Breast epithelium (tissue), 4 donors: ENCODE results near the gene PHLDA1. TPM values are rescaled to one million over a fixed set of nuclear protein-coding genes. Genes with fewer than 3 reads are reported as not detected.

Experiments
- DNase-seq, 2 donors: peaks; one replicate each; pipeline ENCODE4 v3.0.0-alpha.2; 2019; ENCODE audit warnings: low spot score in 2 of 2
- H3K27ac ChIP-seq, 2 donors: fragments of 200-600 bp; sonication (generic) in 1 of 2; one replicate each; pipeline ENCODE4 v1.5.1; 2016 to 2019; ENCODE audit warnings: mild to moderate bottlenecking in 1 of 2
- H3K27me3 ChIP-seq, 2 donors: fragments of 200-600 bp; sonication (generic) in 1 of 2; one replicate each; pipeline versions ENCODE4 v1.5.1 to v1.6.0; 2017 to 2019; ENCODE audit warnings: control low read depth in 1 of 2, mild to moderate bottlenecking in 1 of 2
- H3K36me3 ChIP-seq: fragments of 200-600 bp; one replicate; pipeline ENCODE4 v1.5.1; 2019
- H3K4me1 ChIP-seq, 2 donors: fragments of 200-600 bp; sonication (generic); one replicate each; pipeline ENCODE4 v1.5.1; 2016 to 2019; ENCODE audit warnings: control low read depth in 1 of 2
- H3K4me3 ChIP-seq, 3 donors: fragments of 200-600 bp; sonication (generic); 1 replicate in 2 of 3; 2 replicates in 1 of 3; pipeline ENCODE4 v1.5.1; 2016 to 2019; ENCODE audit warnings: mild to moderate bottlenecking in 3 of 3, moderate library complexity in 2 of 3
- H3K9me3 ChIP-seq, 2 donors: fragments of 200-600 bp; sonication (generic) in 1 of 2; one replicate each; pipeline ENCODE4 v1.5.1; 2016 to 2019; ENCODE audit warnings: control low read depth in 1 of 2
- CTCF ChIP-seq, 3 donors: fragments of 450-650 bp; IDR thresholded peaks; one replicate each; pipeline ENCODE4 v1.5.1; 2016 to 2017; ENCODE audit warnings: antibody characterized with exemption in 3 of 3, mild to moderate bottlenecking in 3 of 3, moderate library complexity in 3 of 3
- POLR2A ChIP-seq: fragments of 450-650 bp; IDR thresholded peaks from one replicate; pipeline ENCODE4 v1.6.1; 2016; ENCODE audit warnings: antibody characterized with exemption, mild to moderate bottlenecking, moderate library complexity
- POLR2AphosphoS5 ChIP-seq, 3 donors: sonication (generic); formaldehyde crosslinking; IDR thresholded peaks; one replicate each; pipeline ENCODE4 v1.6.1; 2017; ENCODE audit warnings: antibody characterized with exemption in 3 of 3
- intact Hi-C: fragments of 100-400 bp; cut with DNase I; formaldehyde crosslinking; loops from one replicate; pipeline ENCODE4 v1.15.1; 2023; ENCODE audit warnings: low total_unique reads
- total RNA-seq, 3 donors: library from RNA; depleted of rRNA; stranded (reverse); fragments of >200 nt; gene quantifications; one replicate each; pipeline ENCODE4 v1.1.0, GENCODE V29; 2016

PHLDA1 gene
- total RNA-seq, 3 donors from 2014 or later, result 5.8 to 32.6 (median 23.6) TPM

GRCh38 chr12:76047742-76048141 lies 16.2 kb upstream of the PHLDA1 start:
- Histone ChIP-seq H3K27me3 (no peaks in the 10 kb centered on the region), H3K9me3 (no peaks in the 10 kb centered on the region), H3K4me3 (no peak overlapping the region), H3K36me3 (peaks cover 12% of the 10 kb centered on the region), H3K4me1 (no peaks in the 10 kb centered on the region), H3K27ac (no peak overlapping the region)
- no peak for DNase-seq
- intact Hi-C loops, result no loop called here
- TF ChIP-seq CTCF (IDR thresholded peaks at IDR 0.05), result no peak
- no peak for TF ChIP-seq POLR2A
- TF ChIP-seq POLR2AphosphoS5 (IDR thresholded peaks at IDR 0.05), result no peak

GRCh38 chr12:76047060-76047459 lies 15.5 kb upstream of the PHLDA1 start:
- intact Hi-C loops, result no loop called here
- H3K4me1 ChIP-seq, result no peaks in the 10 kb centered on the region
- no peak for DNase-seq
- no peaks in the 10 kb centered on the region for H3K9me3 ChIP-seq
- H3K4me3 ChIP-seq, result no peak overlapping the region
- TF ChIP-seq CTCF (IDR thresholded peaks at IDR 0.05) (no peak), POLR2AphosphoS5 (IDR thresholded peaks at IDR 0.05) (no peak)
- no peaks in the 10 kb centered on the region for H3K27me3 ChIP-seq
- H3K36me3 ChIP-seq, result peaks cover 6% of the 10 kb centered on the region
- H3K27ac ChIP-seq, result no peak overlapping the region

GRCh38 chr12:76043377-76043776 lies 11.8 kb upstream of the PHLDA1 start:
- Histone ChIP-seq H3K27ac (no peak overlapping the region), H3K9me3 (no peaks in the 10 kb centered on the region), H3K27me3 (no peaks in the 10 kb centered on the region), H3K36me3 (no peaks in the 10 kb centered on the region), H3K4me3 (no peak overlapping the region), H3K4me1 (no peaks in the 10 kb centered on the region)
- intact Hi-C loops, result no loop called here
- TF ChIP-seq POLR2AphosphoS5 (IDR thresholded peaks at IDR 0.05), result no peak
- TF ChIP-seq POLR2A, result no peak
- no peak for DNase-seq

DNA sequence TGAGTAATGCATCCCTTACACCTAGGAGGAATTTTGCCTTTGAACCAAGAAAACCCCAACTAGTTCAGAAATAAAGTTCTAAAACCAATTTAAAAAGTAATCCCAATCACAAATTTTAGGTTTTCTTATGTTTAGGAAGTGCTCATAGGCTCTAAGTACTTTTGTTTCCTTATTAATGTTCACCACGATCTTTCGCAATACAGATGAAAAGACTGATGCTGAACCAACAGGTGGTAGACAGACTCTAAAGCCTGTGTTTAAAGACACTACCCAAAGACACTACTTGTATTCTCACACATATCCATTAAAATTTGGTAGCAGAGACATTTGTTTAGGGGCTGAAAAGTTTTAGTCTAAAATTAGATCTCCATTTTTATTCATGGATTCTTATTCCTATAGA lies 10.6 kb upstream of the PHLDA1 start:
- no peak for DNase-seq
- H3K9me3 ChIP-seq, result no peaks in the 10 kb centered on the region
- TF ChIP-seq CTCF (IDR thresholded peaks at IDR 0.05) (no peak), POLR2AphosphoS5 (IDR thresholded peaks at IDR 0.05) (no peak), POLR2A (no peak)
- H3K27me3 ChIP-seq, result no peaks in the 10 kb centered on the region
- intact Hi-C loops, result no loop called here
- no peaks in the 10 kb centered on the region for H3K36me3 ChIP-seq
- no peaks in the 10 kb centered on the region for H3K4me1 ChIP-seq
- no peak overlapping the region for H3K4me3 ChIP-seq
- no peak overlapping the region for H3K27ac ChIP-seq

DNA sequence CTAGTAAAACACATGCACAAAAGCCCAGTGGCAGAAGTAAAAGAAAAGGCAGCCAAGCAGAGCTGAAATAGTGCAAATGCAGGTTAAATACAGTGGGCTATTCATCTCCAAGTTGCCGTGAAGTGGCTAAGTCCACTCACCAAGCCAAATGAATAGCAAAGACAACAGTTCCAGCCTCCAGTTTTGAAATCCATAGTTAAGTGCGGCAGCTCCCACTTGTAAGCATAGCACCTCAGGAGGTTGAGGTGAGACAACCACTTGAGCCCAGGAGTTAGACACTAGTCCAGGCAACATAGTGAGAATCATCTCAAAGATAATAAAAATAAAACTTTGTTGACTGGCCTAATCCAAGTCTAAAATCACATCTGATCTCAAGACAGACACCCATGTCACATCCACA lies 9.8 kb upstream of the PHLDA1 start:
- intact Hi-C loops, result no loop called here
- H3K36me3 ChIP-seq, result no peaks in the 10 kb centered on the region
- no peak overlapping the region for H3K4me3 ChIP-seq
- DNase-seq, result no peak
- no peaks in the 10 kb centered on the region for H3K4me1 ChIP-seq
- no peaks in the 10 kb centered on the region for H3K27me3 ChIP-seq
- H3K9me3 ChIP-seq, result no peaks in the 10 kb centered on the region
- TF ChIP-seq POLR2AphosphoS5 (IDR thresholded peaks at IDR 0.05) (no peak), POLR2A (no peak), CTCF (IDR thresholded peaks at IDR 0.05) (no peak)
- H3K27ac ChIP-seq, result no peak overlapping the region

DNA sequence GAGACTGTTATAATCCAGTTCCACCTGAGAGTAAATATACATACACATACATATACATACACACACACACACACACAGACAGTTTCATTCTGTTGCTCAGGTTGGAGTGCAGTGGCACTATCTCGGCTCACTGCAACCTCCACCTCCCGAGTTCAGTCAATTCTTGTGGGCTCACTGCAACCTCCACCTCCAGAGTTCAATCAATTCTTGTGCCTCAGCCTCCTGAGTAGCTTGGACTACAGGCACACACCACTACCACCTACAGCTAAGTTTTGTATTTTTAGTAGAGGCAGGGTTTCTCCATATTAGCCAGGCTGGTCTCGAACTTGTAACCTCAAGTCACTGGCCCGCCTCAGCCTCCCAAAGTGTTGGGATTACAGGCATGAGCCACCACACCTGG lies 8.9 kb upstream of the PHLDA1 start:
- no peak for DNase-seq
- Histone ChIP-seq H3K4me1 (no peaks in the 10 kb centered on the region), H3K4me3 (no peak overlapping the region), H3K9me3 (no peaks in the 10 kb centered on the region), H3K27me3 (no peaks in the 10 kb centered on the region), H3K27ac (no peak overlapping the region), H3K36me3 (no peaks in the 10 kb centered on the region)
- intact Hi-C loops, result no loop called here
- no peak for TF ChIP-seq POLR2A
